HTR-8/SVneo (cell line): Measurements from ENCODE around the gene ZNF692.

Source experiments
- DNase-seq: peaks from one replicate; pipeline ENCODE4 v3.0.0; 2011; ENCODE audit warnings: low spot score, mixed read lengths; ENCODE audit not compliant: insufficient read length
- FAIRE-seq: peaks from 2 replicates; lab custom pipeline; 2011; peaks lifted over from hg19 to GRCh38; lab: Jason Lieb, UNC

ZNF692 gene

GRCh38 chr1:248850536-248851251, 8.2 kb downstream of the ZNF692 start:
- FAIRE-seq = no peak
- DNase-seq = no peak

- FAIRE-seq (no peak), DNase-seq (no peak)
Measured at GRCh38 chr1:248850124-248850523, 8.8 kb downstream of the ZNF692 start.

DNA sequence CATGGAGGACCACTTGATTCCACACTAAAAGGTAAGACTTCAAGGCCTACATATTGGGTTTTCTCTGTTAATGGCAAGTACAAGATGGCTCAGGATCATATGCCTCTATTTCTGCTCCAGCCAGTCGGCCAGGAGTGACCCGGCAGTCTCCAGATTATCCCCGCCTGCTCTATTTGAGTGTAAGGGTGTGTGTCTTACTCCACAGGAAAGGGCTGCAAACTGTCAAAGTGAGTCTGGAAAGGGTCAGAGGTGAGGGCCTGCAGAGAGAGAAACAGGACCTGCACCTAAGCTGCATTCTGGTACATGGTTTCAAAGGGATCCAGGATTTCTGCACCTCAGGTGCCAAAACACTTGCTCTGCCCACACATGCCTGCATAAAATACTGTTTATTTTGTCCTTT, 9.2 kb downstream of the ZNF692 start:
- DNase-seq (no peak), FAIRE-seq (no peak)

GRCh38 chr1:248849152-248849551, 9.7 kb downstream of the ZNF692 start:
- no peak for DNase-seq
- FAIRE-seq = no peak

DNA sequence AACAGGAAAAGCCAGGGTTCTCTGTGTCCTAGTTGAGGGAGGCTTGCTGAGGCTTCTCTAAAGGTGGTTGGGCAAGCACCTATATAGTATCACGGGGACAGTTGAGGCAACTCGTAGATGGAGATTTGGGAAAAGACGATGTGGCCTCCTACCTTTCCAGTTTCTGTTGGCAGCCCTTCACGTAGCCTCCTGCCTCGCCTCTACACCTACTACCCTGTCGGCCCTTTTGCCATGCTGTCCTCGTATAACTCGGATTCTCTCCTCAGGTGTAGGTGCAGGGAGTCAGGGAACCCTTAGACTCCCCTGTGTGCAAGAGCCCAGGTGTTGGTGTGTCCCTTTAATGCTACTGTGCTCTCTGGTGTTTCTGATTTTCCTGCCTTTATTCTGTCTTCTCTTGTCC, 10.3 kb downstream of the ZNF692 start:
- DNase-seq = no peak
- no peak for FAIRE-seq

DNA sequence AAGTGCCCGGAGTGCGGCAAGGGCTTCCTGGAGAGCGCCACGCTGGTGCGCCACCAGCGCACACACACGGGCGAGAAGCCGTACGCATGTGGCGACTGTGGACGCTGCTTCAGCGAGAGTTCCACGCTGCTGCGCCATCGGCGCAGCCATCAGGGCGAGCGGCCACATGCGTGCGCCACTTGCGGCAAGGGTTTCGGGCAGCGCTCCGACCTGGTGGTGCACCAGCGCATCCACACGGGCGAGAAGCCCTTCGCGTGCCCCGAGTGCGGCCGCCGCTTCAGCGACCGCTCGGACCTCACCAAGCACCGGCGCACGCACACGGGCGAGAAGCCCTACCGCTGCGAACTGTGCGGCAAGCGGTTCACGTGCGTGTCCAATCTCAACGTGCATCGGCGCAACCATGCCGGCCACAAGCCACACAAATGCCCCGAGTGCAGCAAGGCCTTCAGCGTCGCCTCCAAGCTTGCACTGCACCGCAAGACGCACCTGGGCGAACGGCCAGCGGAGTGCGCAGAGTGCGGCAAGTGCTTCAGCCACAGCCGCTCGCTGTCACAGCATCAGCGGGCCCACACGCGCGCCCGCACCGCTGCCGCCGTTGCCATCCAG, 10.8 kb downstream of the ZNF692 start:
- no peak for FAIRE-seq

DNA sequence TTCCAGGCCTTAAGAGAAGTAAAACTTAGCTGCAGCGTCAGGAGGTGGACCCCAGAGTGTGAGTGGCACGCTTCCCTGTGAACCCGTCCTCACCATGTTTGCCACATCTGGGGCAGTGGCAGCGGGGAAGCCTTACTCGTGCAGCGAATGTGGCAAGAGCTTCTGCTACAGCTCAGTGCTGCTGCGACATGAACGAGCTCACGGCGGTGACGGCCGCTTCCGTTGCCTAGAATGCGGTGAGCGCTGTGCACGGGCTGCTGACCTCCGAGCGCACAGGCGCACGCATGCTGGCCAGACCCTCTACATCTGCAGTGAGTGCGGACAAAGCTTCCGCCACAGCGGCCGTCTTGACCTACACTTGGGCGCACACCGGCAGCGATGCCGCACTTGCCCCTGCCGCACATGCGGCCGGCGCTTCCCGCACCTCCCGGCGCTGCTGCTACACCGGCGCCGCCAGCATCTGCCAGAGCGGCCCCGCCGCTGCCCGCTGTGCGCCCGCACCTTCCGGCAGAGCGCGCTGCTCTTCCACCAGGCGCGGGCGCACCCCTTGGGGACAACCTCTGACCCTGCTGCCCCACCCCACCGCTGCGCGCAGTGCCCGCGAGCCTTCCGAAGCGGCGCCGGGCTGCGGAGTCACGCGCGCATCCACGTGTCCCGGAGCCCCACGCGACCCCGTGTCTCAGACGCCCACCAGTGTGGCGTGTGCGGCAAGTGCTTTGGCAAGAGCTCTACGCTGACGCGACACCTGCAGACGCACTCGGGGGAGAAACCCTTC, 11.5 kb downstream of the ZNF692 start:
- no peak for FAIRE-seq

More for the DNA sequence above, 10.8 kb downstream of the ZNF692 start:
- DNase-seq = no peak

DNA sequence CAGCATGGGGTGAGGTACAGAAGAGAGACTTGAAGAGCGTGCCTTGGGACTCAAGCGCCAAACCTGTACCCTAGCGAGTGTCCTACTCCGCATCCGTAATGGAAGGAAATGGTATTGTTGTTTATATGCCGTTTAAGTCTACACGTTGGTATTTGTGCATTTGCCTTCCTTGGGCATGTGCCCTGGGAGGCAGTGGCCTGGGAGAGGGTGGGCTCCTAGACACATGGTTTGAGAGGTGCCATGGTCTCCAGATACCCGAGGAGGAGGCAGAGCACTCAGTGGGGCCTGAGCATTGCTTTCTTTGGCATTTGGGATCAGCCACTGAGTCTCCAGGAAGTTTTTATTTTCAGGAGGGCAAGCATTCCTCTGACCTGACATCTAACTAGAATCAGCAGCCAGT, 14.4 kb downstream of the ZNF692 start:
- no peak for DNase-seq

More for the DNA sequence above, 11.5 kb downstream of the ZNF692 start:
- DNase-seq = no peak

GRCh38 chr1:248843687-248844086, 15.2 kb downstream of the ZNF692 start:
- FAIRE-seq = no peak

More for the DNA sequence above, 14.4 kb downstream of the ZNF692 start:
- FAIRE-seq = no peak

GRCh38 chr1:248842781-248843331, 16.0 kb downstream of the ZNF692 start:
- no peak for DNase-seq
- no peak for FAIRE-seq

More at GRCh38 chr1:248843687-248844086, 15.2 kb downstream of the ZNF692 start:
- DNase-seq = no peak

DNA sequence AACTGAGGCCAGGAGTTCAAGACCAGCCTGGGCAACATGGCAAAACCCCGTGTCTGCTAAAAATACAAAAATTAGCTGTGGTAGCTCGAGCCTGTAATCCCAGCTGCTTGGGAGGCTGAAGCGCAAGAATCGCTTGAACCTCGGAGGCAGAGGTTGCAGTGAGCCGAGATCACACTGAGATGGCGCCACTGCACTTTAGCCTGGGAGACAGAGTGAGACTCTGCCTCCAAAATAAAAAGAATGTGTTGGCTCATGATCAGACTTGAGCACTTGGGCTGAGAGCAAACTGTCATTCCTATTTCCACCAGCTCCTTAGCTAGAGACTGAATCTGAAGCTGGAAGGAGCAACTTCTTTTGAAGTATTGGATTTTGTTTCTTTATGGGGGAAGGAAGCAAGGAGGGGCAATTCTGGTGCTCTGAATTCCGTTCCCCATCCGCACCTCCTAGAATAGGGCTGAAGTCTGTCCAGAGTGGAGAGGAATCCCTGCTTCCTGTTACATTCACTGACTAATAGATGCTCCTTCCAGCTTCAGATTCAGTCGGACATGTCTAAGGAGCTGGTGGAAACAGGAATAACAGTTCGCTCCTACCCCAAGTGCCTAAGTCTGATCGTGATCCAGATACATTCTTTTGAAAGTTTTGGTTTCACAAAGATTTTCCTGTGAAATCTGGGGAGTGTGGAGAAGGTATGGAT, 17.0 kb downstream of the ZNF692 start:
- FAIRE-seq = no peak
- DNase-seq = no peak

- DNase-seq (no peak), FAIRE-seq (peak; percentile 91)
Measured at GRCh38 chr1:248840946-248841345, 17.9 kb downstream of the ZNF692 start.

DNA sequence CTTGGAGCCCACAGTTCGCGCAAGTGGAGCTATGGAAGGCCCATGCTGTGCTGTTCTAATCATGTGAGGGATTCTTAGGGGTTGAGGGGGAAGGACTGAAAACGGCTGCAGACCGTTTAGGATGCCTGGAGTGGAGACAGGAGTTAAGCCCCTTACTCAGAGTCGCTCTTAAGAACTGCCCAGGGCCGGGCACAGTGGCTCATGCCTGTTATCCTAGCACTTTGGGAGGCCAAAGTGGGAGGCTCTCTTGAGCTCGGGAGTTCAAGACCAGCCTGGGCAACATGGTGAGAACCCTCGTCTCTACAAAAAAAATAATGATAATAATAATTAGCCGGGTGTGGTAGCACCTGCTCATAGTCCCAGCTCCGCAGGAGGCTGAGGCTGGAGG, 19.7 kb downstream of the ZNF692 start:
- FAIRE-seq = no peak
- no peak for DNase-seq

GRCh38 chr1:248838357-248839167, 20.3 kb downstream of the ZNF692 start:
- DNase-seq (peak; percentile 81), FAIRE-seq (peak; percentile 38)

DNA sequence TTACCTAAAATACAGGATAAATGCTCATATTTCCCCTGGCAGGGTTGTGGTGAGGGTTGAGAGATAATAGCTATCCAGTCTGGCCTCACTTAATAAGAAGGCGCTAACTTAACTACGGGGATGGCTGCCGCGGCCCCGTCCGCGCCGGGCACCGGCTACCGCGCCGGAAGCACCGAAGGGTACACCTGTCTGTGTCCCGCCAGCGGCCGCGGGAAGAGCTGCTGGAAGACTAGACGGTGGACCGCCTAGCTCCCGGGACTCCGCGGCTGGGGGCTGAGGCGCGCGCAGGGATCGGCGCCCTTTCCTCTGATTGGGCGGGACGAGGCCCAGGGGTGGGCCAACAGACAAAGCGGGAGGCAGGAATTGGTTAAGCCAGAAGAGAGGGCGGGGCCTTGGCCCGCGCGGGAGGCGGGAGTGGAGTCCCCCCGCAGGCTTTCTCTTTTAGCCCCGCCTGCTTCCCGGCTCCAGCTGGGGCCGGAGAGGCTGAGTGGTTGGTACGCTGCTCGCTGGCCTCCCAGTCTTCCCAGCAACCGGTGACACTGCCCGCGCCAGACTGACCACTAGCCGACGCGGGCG, 21.0 kb downstream of the ZNF692 start, which contains the start of gene ZNF672:
TSS of gene ZNF672 (plus strand) at position 444 of the 576 bp plus-strand sequence. CDS start 9,051 bp downstream, outside the sequence.
- DNase-seq (peak; percentile 94), FAIRE-seq (no peak)

DNA sequence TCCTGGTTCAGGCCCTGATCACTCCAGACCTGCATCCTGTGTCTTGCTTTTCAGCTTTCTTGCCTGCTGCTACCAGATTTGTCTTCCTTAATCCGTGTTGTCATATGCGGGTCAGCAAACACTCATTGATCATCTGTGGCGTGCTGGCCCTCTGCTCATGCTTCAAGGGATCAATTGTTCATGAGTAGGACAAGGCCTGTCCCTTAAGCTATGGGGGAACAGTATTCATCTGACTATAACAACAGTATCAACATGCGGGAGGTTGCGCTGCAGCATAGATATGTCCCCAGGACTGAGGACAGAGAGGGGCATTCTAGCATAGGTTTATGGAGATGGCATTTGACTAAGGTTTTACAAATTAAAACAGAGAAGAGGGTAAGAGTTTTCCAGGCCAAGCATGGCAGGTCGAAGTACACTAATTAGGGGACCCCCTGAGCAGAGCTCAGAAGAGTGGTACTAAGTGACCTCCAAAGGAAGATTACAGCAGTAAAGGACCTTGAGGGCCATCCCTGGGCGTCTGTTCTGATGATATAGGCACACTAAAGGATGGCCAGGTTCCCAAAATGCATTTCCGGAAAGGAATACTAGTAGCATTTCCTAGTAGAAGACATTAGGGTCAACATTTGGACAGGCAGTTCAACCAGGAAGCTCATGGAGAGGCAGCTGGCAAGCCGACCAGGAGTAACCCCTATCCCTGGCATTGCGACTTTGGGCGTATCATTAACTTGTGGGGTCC, 21.7 kb downstream of the ZNF692 start:
- FAIRE-seq (no peak), DNase-seq (no peak)

DNA sequence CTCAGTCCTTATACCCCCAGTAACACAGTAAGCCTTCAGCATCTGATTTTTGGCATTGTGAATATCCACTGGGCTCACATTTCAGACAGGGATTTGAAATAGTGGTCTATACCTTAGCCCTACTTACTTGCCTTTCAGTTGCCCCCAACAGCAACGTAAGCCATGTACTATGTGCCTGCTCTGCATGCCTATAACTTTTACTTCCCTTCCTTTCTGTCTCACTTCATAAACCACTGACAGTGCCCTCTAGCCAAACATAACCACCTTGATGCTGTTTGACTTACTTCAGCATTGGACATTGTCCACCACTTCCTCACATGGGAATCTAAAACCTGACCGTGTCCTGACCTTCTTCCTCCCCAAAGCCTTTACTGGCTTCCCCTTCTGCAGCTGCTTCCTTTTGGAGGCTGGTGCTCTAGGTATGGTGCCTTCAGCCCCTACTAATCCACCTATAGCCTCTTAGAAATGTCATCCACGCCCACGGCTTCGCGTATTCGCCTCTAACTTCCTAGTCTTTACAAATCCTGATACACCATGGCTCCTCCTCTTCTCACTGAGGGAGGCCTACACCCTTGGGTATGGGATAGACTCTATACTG, 24.4 kb downstream of the ZNF692 start:
- FAIRE-seq (no peak), DNase-seq (no peak)

GRCh38 chr1:248831842-248832241, 27.0 kb downstream of the ZNF692 start:
- FAIRE-seq = no peak
- DNase-seq = no peak
